ENCODE results near the gene POPDC3. TPM values are rescaled to one million over a fixed set of nuclear protein-coding genes. Genes with fewer than 3 reads are reported as not detected.

The POPDC3 gene
- total RNA-seq, result 20.6 and 23.6 TPM in 2 replicates

GRCh38 chr6:105179244-105180065 lies at the start of gene POPDC3:
POPDC3 (minus strand) TSS chr6:105180014; CDS start chr6:105161909, 18,105 bp downstream.

Other genes starting within 250 kb of the POPDC3 start
- not detected in 2 replicates for gene LIN28B, start 222.9 kb downstream of the POPDC3 start, total RNA-seq
- 16.3 and 23.1 TPM in 2 replicates for gene PREP, start 223.1 kb upstream of the POPDC3 start, total RNA-seq